Mammary epithelial cell (primary cell): ENCODE measurements around the gene UBE2G1.

Experiments
- EZH2 ChIP-seq: IDR thresholded peaks from 2 replicates; pipeline ENCODE4 v1.6.1; 2012; ENCODE audit warnings: low read length, inconsistent platforms, borderline replicate concordance
- TF ChIP-seq, protein P1 (sequence below), 2 donors: IDR thresholded peaks in 1 of 2; conservative IDR thresholded peaks in 1 of 2; 2 replicates each; pipeline ENCODE4 v1.5.1; 2011 to 2012; ENCODE audit warnings: inconsistent platforms in 2 of 2, low read length in 2 of 2, mild to moderate bottlenecking in 2 of 2, control low read depth in 1 of 2, low read depth in 1 of 2; ENCODE audit not compliant: insufficient read depth in 1 of 2; ENCODE audit errors: extremely low read depth in 1 of 2

DNA sequence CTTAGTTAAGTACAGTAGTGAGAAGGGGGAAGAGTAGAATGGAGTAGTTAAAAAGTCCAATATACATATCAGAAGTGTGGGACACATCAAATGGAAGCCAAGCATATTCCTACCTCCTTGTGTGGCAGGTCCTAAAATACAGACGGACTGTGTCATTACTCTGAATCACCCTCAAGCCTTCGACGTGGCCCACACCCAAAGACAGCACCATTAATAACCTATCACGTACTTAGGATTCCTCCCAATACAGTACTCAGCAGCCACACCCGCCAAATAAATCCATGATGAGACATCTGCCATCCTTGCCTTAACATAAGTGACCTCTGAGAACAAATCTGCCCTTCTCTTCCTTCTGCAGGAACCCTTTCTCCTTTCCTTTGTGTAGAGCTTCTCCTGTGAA, 38.9 kb downstream of the UBE2G1 start:
- TF ChIP-seq, protein P1, sequence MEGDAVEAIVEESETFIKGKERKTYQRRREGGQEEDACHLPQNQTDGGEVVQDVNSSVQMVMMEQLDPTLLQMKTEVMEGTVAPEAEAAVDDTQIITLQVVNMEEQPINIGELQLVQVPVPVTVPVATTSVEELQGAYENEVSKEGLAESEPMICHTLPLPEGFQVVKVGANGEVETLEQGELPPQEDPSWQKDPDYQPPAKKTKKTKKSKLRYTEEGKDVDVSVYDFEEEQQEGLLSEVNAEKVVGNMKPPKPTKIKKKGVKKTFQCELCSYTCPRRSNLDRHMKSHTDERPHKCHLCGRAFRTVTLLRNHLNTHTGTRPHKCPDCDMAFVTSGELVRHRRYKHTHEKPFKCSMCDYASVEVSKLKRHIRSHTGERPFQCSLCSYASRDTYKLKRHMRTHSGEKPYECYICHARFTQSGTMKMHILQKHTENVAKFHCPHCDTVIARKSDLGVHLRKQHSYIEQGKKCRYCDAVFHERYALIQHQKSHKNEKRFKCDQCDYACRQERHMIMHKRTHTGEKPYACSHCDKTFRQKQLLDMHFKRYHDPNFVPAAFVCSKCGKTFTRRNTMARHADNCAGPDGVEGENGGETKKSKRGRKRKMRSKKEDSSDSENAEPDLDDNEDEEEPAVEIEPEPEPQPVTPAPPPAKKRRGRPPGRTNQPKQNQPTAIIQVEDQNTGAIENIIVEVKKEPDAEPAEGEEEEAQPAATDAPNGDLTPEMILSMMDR (conservative IDR thresholded peaks at IDR 0.05 in 1 of 2, IDR thresholded peaks at IDR 0.05 in 1 of 2; ENCODE audit: extremely low read depth in 1 of 2, insufficient read depth in 1 of 2, low read depth in 1 of 2, low read length in 2 of 2) = no peak
- TF ChIP-seq EZH2 = no peak
